ENCODE results near the gene MAST2. TPM values are rescaled to one million over a fixed set of nuclear protein-coding genes. Genes with fewer than 3 reads are reported as not detected.
"Not testable (repeated sequence)": the region's sequence is repeated elsewhere in the genome, so short reads cannot be mapped to it uniquely, and the experiment has no call there.

The MAST2 gene
- total and polyA plus RNA-seq, 3 donors from 2014 or later, result 88.4 to 158 (median 113) TPM

DNA sequence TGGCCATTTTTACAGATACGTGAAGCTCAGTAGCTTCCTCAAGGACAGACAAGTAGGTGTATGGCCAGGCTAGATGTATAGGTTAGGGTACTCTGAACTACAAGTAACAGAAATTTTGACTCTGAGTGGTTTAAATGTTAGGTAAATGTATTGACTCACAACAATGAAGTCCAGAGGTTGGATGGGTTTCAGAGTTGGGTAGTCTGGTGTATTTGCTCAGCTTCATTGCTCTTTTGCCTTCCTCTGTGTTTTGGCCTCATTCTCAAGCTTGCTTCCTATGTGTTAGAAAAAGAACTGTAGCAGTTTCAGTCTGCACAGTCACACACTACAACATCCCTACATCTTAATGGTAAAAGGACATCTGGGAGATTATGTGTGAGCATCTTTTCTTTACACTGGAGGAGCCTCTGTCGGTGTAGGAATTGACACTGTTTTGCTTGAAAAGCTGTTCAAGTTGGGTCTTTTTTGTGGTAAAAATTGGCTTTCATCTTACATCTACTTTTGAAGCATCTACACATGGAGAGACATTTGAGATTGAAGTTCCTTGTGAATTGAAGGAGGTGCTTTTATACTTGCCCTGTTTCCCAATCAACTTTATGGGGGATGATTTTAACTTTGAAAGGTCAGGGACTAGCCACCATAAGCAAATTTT, 64.4 kb downstream of the MAST2 start:
- Histone ChIP-seq H3K27ac (no peak overlapping the region), H3K4me1 (peaks cover 15% of the 10 kb centered on the region), H3K36me3 (ENCODE audit: low read depth, missing control alignments) (no peaks in the 10 kb centered on the region), H3K4me3 (no peak overlapping the region), H3K27me3 (no peaks in the 10 kb centered on the region), H3K9me3 (no peaks in the 10 kb centered on the region)
- WGBS, 2 donors, result 91 to 92% methylated on average over 2 of the region's 2 CpGs
- no peak for DNase-seq
- TF ChIP-seq POLR2A (IDR thresholded peaks at IDR 0.05), result no peak
- TF ChIP-seq, protein P1, sequence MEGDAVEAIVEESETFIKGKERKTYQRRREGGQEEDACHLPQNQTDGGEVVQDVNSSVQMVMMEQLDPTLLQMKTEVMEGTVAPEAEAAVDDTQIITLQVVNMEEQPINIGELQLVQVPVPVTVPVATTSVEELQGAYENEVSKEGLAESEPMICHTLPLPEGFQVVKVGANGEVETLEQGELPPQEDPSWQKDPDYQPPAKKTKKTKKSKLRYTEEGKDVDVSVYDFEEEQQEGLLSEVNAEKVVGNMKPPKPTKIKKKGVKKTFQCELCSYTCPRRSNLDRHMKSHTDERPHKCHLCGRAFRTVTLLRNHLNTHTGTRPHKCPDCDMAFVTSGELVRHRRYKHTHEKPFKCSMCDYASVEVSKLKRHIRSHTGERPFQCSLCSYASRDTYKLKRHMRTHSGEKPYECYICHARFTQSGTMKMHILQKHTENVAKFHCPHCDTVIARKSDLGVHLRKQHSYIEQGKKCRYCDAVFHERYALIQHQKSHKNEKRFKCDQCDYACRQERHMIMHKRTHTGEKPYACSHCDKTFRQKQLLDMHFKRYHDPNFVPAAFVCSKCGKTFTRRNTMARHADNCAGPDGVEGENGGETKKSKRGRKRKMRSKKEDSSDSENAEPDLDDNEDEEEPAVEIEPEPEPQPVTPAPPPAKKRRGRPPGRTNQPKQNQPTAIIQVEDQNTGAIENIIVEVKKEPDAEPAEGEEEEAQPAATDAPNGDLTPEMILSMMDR (IDR thresholded peaks at IDR 0.05), result no peak
- intact Hi-C loops (cut with DNase I; ENCODE audit: low total_unique reads), result no loop called here

DNA sequence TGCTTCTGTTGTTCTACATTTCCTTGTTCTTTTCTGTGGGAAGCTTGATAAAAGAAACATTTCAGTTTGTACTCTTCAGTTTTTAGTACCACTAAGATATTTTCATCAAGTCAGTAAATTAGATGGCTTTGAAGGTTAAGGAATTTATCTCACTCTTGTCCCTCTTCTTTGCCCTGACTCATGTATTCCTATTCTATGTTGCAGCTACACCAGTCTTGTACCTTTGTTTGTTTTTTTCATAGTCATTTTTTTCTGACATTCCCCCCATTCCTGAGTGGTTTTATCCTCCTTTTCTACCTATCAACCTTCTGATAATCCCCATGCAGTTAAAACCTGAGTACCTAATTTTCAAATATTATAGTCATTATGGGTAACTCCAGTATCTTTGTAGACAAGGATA, 65.4 kb downstream of the MAST2 start:
- no peak for DNase-seq
- H3K4me1 ChIP-seq, result peaks cover 15% of the 10 kb centered on the region
- H3K27ac ChIP-seq, result no peak overlapping the region
- intact Hi-C loops (cut with DNase I; ENCODE audit: low total_unique reads), result no loop called here
- H3K36me3 ChIP-seq (ENCODE audit: low read depth, missing control alignments), result no peaks in the 10 kb centered on the region
- TF ChIP-seq, protein P1 (IDR thresholded peaks at IDR 0.05), result no peak
- TF ChIP-seq POLR2A (IDR thresholded peaks at IDR 0.05), result no peak
- H3K4me3 ChIP-seq, result no peak overlapping the region
- no peaks in the 10 kb centered on the region for H3K27me3 ChIP-seq
- no peaks in the 10 kb centered on the region for H3K9me3 ChIP-seq

DNA sequence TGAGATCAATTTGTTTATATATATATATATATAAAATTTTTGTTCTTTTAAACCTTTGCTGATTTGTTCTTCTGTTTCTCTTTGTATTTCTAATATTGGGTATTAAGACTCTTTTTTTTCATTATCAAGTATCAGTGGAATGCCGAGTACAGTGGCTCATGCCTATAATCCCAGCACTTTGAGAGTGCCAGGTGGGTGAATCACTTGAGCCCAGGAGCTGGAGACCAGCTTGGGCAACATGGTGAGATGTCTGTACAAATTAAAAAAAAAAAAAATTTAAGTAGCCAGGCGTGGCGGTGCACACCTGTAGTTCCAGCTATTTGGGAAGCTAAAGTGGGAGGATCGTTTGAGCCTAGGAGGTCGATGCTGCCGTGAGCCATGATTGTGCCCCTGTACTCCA, 67.1 kb downstream of the MAST2 start:
- no peak overlapping the region for H3K27ac ChIP-seq
- intact Hi-C loops (cut with DNase I; ENCODE audit: low total_unique reads), result no loop called here
- H3K4me1 ChIP-seq, result peaks cover 8% of the 10 kb centered on the region
- no peak for DNase-seq
- H3K36me3 ChIP-seq (ENCODE audit: low read depth, missing control alignments), result no peaks in the 10 kb centered on the region
- H3K27me3 ChIP-seq, result no peaks in the 10 kb centered on the region
- no peak for TF ChIP-seq POLR2A (IDR thresholded peaks at IDR 0.05)
- TF ChIP-seq, protein P1 (IDR thresholded peaks at IDR 0.05), result no peak
- H3K4me3 ChIP-seq, result no peak overlapping the region
- 95 to 97% methylated on average over 6 of the region's 6 CpGs for WGBS, 2 donors
- no peaks in the 10 kb centered on the region for H3K9me3 ChIP-seq

DNA sequence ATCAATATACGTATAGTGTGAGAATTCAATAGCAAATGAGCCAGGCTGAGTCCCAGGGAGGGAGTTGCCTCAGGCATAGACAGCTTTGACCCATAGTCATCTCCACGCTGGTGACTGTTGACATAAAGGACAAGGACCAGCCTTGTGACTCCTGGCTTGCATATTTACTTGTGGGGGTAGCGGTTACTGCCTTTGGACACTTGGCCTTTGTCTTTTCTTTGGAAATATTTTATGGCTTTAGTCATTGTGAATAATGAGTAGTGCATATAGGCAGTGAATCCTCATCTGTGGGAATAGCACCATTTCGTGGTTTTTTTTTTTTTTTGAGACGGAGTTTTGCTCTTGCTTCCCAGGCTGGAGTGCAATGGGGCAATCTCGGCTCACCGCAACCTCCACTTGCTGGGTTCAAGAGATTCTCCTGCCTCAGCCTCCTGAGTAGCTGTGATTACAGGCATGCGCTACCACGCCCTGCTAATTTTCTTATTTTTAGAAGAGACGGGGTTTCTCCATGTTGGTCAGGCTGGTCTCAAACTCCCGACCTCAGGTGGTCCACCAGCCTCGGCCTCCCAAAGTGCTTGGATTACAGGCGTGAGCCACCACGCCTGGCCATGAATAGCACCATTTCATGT, 68.9 kb downstream of the MAST2 start:
- H3K4me3 ChIP-seq; H3K4me1 ChIP-seq; H3K36me3 ChIP-seq (ENCODE audit: low read depth, missing control alignments); H3K27me3 ChIP-seq; intact Hi-C loops (cut with DNase I; ENCODE audit: low total_unique reads); H3K9me3 ChIP-seq; DNase-seq: not testable (repeated sequence)
- peak overlapping the region in 1 of 2 donors; percentile 48 for H3K27ac ChIP-seq
- WGBS, 2 donors, result 90 to 94% methylated on average over 14 of the region's 14 CpGs

DNA sequence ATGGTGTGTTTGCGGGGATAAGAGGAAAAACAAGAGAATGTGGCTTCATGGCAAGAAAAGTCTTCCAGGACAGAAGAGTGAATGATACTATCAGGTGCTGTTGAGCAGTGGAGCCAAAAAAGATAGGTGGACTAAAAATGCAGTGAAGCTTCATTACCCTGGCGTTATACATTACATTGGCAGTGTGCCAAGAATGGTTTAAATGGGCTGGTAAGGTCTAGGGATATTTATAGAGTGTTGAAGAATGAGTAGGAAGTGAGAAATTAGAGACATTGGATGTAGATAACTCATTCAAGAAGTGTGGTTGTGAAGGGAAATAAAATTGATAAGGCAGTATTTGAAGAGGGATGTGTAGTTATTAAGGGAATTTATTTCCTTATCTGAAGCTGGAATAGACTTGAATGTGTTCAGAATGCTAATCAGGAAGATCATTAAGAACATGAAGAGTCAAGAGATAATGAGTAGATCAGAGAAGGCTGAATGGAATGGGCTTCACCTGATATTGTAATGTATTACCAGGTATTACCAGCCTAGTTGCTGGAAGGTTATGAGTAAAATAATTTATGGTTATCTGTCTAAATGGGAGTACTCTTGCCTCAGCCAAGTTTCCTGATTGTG, 72.7 kb downstream of the MAST2 start:
- Histone ChIP-seq H3K4me1 (peaks cover 8% of the 10 kb centered on the region), H3K27ac (no peak overlapping the region), H3K4me3 (no peak overlapping the region), H3K36me3 (ENCODE audit: low read depth, missing control alignments) (no peaks in the 10 kb centered on the region), H3K27me3 (no peaks in the 10 kb centered on the region), H3K9me3 (no peaks in the 10 kb centered on the region)
- TF ChIP-seq, protein P1 (IDR thresholded peaks at IDR 0.05), result no peak
- no peak for TF ChIP-seq POLR2A (IDR thresholded peaks at IDR 0.05)
- intact Hi-C loops (cut with DNase I; ENCODE audit: low total_unique reads), result no loop called here
- 79 to 80% methylated on average over 2 of the region's 2 CpGs for WGBS, 2 donors
- DNase-seq, result no peak

Data from testis (tissue), 3 donors.